ENCODE measurements around the gene CRIP1.

- no peak for TF ChIP-seq CTCF (IDR thresholded peaks at IDR 0.05)
- TF ChIP-seq EP300 (IDR thresholded peaks at IDR 0.05) = no peak
These were observed 40.7 kb downstream of the CRIP1 start for GRCh38 chr14:105527381-105527825.
